GM19397 (cell line): ENCODE data around the gene ATXN7L1.

Experiments
- ATAC-seq: cut with Tn5 transposase; IDR thresholded peaks from one replicate; pipeline ENCODE4 v1.9.1; 2021; ENCODE audit warnings: mild to moderate bottlenecking, moderate library complexity; ENCODE audit not compliant: unreplicated experiment

The ATXN7L1 gene

GRCh38 chr7:105876091-105876963, at the start of gene ATXN7L1:
ATXN7L1 (minus strand) TSS chr7:105876599; CDS start chr7:105876558, 41 bp downstream.
- peak; percentile 96 for ATAC-seq

GRCh38 chr7:105926131-105926530, 49.7 kb upstream of the ATXN7L1 start:
- ATAC-seq: no peak

GRCh38 chr7:105924945-105925344, 48.5 kb upstream of the ATXN7L1 start:
- ATAC-seq: no peak

- no peak for ATAC-seq
These were observed 44.4 kb upstream of the ATXN7L1 start for GRCh38 chr7:105920766-105921165.

GRCh38 chr7:105917659-105918058, 41.3 kb upstream of the ATXN7L1 start:
- no peak for ATAC-seq

- ATAC-seq: no peak
These were observed 40.2 kb upstream of the ATXN7L1 start for GRCh38 chr7:105916603-105917002.

- no peak for ATAC-seq
These were observed 37.5 kb upstream of the ATXN7L1 start for GRCh38 chr7:105913947-105914346.

- no peak for ATAC-seq
These were observed 35.7 kb upstream of the ATXN7L1 start for GRCh38 chr7:105911961-105912575.

GRCh38 chr7:105910172-105910571, 33.8 kb upstream of the ATXN7L1 start:
- no peak for ATAC-seq

GRCh38 chr7:105909742-105910141, 33.3 kb upstream of the ATXN7L1 start:
- ATAC-seq: no peak

GRCh38 chr7:105907129-105907846, 30.9 kb upstream of the ATXN7L1 start:
- no peak for ATAC-seq

- no peak for ATAC-seq
These were observed 30.3 kb upstream of the ATXN7L1 start for GRCh38 chr7:105906695-105907094.

- no peak for ATAC-seq
These were observed 29.6 kb upstream of the ATXN7L1 start for GRCh38 chr7:105905910-105906568.

GRCh38 chr7:105905209-105905909, 29.0 kb upstream of the ATXN7L1 start:
- ATAC-seq: no peak

- ATAC-seq: no peak
These were observed 27.7 kb upstream of the ATXN7L1 start for GRCh38 chr7:105904064-105904463.

GRCh38 chr7:105902325-105902911, 26.0 kb upstream of the ATXN7L1 start:
- ATAC-seq: no peak

GRCh38 chr7:105897999-105898398, 21.6 kb upstream of the ATXN7L1 start:
- ATAC-seq: no peak

GRCh38 chr7:105896407-105896911, 20.1 kb upstream of the ATXN7L1 start:
- no peak for ATAC-seq

- ATAC-seq: no peak
These were observed 17.7 kb upstream of the ATXN7L1 start for GRCh38 chr7:105894131-105894530.

- ATAC-seq: no peak
These were observed 16.0 kb upstream of the ATXN7L1 start for GRCh38 chr7:105892387-105892786.
